OCI-LY1 (cell line): ENCODE measurements around the gene POLA2.

ENCODE experiments used
- H2AFZ ChIP-seq: fragments of 200-600 bp; sonication (generic), shearing (Covaris generic); 2 replicates; pipeline ENCODE4 v1.6.0; 2014; ENCODE audit warnings: antibody characterized with exemption, mild to moderate bottlenecking, low read length
- H3F3A ChIP-seq: fragments of 200-600 bp; sonication (generic), shearing (Covaris generic); 2 replicates; pipeline ENCODE4 v1.6.0; 2014; ENCODE audit warnings: mild to moderate bottlenecking, antibody characterized with exemption, low read length, moderate library complexity; ENCODE audit not compliant: insufficient read depth
- H3K27ac ChIP-seq: fragments of 200-600 bp; sonication (generic); 2 replicates; pipeline ENCODE4 v1.5.1; 2014; ENCODE audit warnings: low read length, mixed run types, mild to moderate bottlenecking, low read depth; ENCODE audit not compliant: poor library complexity, severe bottlenecking
- H3K27me3 ChIP-seq: fragments of 200-600 bp; sonication (generic); 2 replicates; pipeline ENCODE4 v1.6.0; 2014; ENCODE audit warnings: antibody characterized with exemption, mild to moderate bottlenecking, low read length, moderate library complexity; ENCODE audit not compliant: insufficient read depth
- H3K36me3 ChIP-seq: fragments of 200-600 bp; sonication (generic); 2 replicates; pipeline ENCODE4 v1.6.1; 2014; ENCODE audit warnings: mild to moderate bottlenecking, antibody characterized with exemption, low read length, moderate library complexity, mixed read lengths; ENCODE audit not compliant: insufficient read depth
- H3K4me1 ChIP-seq: fragments of 200-600 bp; sonication (generic); 2 replicates; pipeline ENCODE4 v1.5.1; 2014; ENCODE audit warnings: mild to moderate bottlenecking, low read length, moderate library complexity; ENCODE audit not compliant: insufficient read depth, severe bottlenecking
- H3K4me2 ChIP-seq: fragments of 200-600 bp; sonication (generic), shearing (Covaris generic); 2 replicates; pipeline ENCODE4 v1.6.1; 2014; ENCODE audit warnings: low read length
- H3K4me3 ChIP-seq: fragments of 200-600 bp; sonication (generic); 2 replicates; pipeline ENCODE4 v1.5.1; 2014; ENCODE audit warnings: low read length, low read depth, mild to moderate bottlenecking, mixed read lengths; ENCODE audit not compliant: poor library complexity, severe bottlenecking
- H3K79me2 ChIP-seq: fragments of 200-600 bp; shearing (Covaris generic); 2 replicates; pipeline ENCODE4 v1.6.1; 2016; ENCODE audit warnings: mixed run types, low read length, mixed read lengths; ENCODE audit not compliant: insufficient read depth
- H3K9ac ChIP-seq: fragments of 200-600 bp; sonication (generic), shearing (Covaris generic); 2 replicates; pipeline ENCODE4 v1.6.1; 2014; ENCODE audit warnings: mild to moderate bottlenecking, low read length, mixed read lengths
- H3K9me2 ChIP-seq: fragments of 200-600 bp; sonication (generic), shearing (Covaris generic); 2 replicates; pipeline ENCODE4 v1.6.1; 2014; ENCODE audit warnings: low read depth, mild to moderate bottlenecking, low read length, mixed read lengths
- H3K9me3 ChIP-seq: fragments of 200-600 bp; shearing (Covaris generic); 2 replicates; pipeline ENCODE4 v1.6.1; 2014; ENCODE audit warnings: low read length, mixed read lengths
- H4K20me1 ChIP-seq: fragments of 200-600 bp; sonication (generic), shearing (Covaris generic); 2 replicates; pipeline ENCODE4 v1.6.0; 2016; ENCODE audit warnings: mild to moderate bottlenecking, low read length; ENCODE audit not compliant: insufficient read depth
- CTCF ChIP-seq: fragments of 200-600 bp; sonication (generic), shearing (Covaris generic); IDR thresholded peaks from 2 replicates; pipeline ENCODE4 v1.5.1; 2017; ENCODE audit warnings: mild to moderate bottlenecking, antibody characterized with exemption, low read length, moderate library complexity, mixed read lengths
- EZH2 ChIP-seq: fragments of 200-600 bp; sonication (generic), shearing (Covaris generic); IDR thresholded peaks from 2 replicates; pipeline ENCODE4 v1.8.0; 2017; ENCODE audit warnings: borderline replicate concordance, mixed run types, mild to moderate bottlenecking, antibody characterized with exemption, low read length, moderate library complexity, mixed read lengths

POLA2 gene

GRCh38 chr11:65261591-65262380, at the start of gene POLA2:
Gene POLA2 (plus strand): TSS chr11:65261962. CDS start chr11:65262293, 331 bp downstream.
- H3K27ac ChIP-seq = peak within 1 kb of the TSS; percentile 57
- H3K4me3 ChIP-seq = peak within 1 kb of the TSS; percentile 95
- H3K9ac ChIP-seq = peak within 1 kb of the TSS; percentile 98
- H3K36me3 ChIP-seq = peaks cover 25% of the 10 kb centered on the region; the same call in 1 of the 2 replicates
- H3K4me1 ChIP-seq = peaks cover 30% of the 10 kb centered on the region
- peaks cover 27% of the 10 kb centered on the region for H3K79me2 ChIP-seq
- no peak within 1 kb of the TSS for H2AFZ ChIP-seq
- H3K4me2 ChIP-seq = peak within 1 kb of the TSS; percentile 96
- H3K9me3 ChIP-seq = no peaks in the 10 kb centered on the region
- H3K9me2 ChIP-seq = no peaks in the 10 kb centered on the region
- no peaks in the 10 kb centered on the region for H3K27me3 ChIP-seq
- H4K20me1 ChIP-seq = no peaks in the 10 kb centered on the region
- no peak for TF ChIP-seq CTCF
- no peak for TF ChIP-seq EZH2
- peaks cover 5% of the 10 kb centered on the region; the same call in 1 of the 2 replicates for H3F3A ChIP-seq

- TF ChIP-seq EZH2 = no peak
- no peak for TF ChIP-seq CTCF
- Histone ChIP-seq H2AFZ (no peak overlapping the region), H3K27ac (no peak overlapping the region), H3K79me2 (no peaks in the 10 kb centered on the region), H3F3A (no peaks in the 10 kb centered on the region), H3K9me3 (no peaks in the 10 kb centered on the region), H3K36me3 (peaks cover 29% of the 10 kb centered on the region; the same call in 1 of the 2 replicates), H4K20me1 (no peaks in the 10 kb centered on the region), H3K4me2 (no peak overlapping the region), H3K9me2 (no peaks in the 10 kb centered on the region), H3K9ac (no peak overlapping the region), H3K4me3 (no peak overlapping the region), H3K4me1 (no peaks in the 10 kb centered on the region), H3K27me3 (no peaks in the 10 kb centered on the region)
Measured at GRCh38 chr11:65212226-65212801, 49.4 kb upstream of the POLA2 start.

- no peaks in the 10 kb centered on the region for H3K9me2 ChIP-seq
- no peaks in the 10 kb centered on the region for H3K79me2 ChIP-seq
- no peaks in the 10 kb centered on the region for H3K27me3 ChIP-seq
- no peak overlapping the region for H2AFZ ChIP-seq
- H3K4me1 ChIP-seq = no peaks in the 10 kb centered on the region
- no peak overlapping the region for H3K4me2 ChIP-seq
- no peaks in the 10 kb centered on the region for H3K9me3 ChIP-seq
- no peak overlapping the region for H3K27ac ChIP-seq
- no peaks in the 10 kb centered on the region for H3F3A ChIP-seq
- H4K20me1 ChIP-seq = no peaks in the 10 kb centered on the region
- no peak overlapping the region for H3K9ac ChIP-seq
- TF ChIP-seq EZH2 (no peak), CTCF (no peak)
- no peak overlapping the region for H3K4me3 ChIP-seq
- peaks cover 22% of the 10 kb centered on the region; the same call in 1 of the 2 replicates for H3K36me3 ChIP-seq
Measured at GRCh38 chr11:65213322-65214211, 48.2 kb upstream of the POLA2 start.
